ENCODE data around the gene ZNF367. TPM values are rescaled to one million over a fixed set of nuclear protein-coding genes. Genes with fewer than 3 reads are reported as not detected.

The ZNF367 gene
- total RNA-seq, 5 donors from 2014 or later (not counting 1 experiment from before 2014, with no cell fraction given) = 3.7 to 6.2 (median 5.8) TPM

GRCh38 chr9:96450613-96451528, 32.7 kb upstream of the ZNF367 start:
- no peaks in the 10 kb centered on the region for H3K36me3 Mint-ChIP-seq
- Histone ChIP-seq H3K27me3 (replicated peaks in 1 of 2; ENCODE audit: control insufficient read depth in 2 of 2, extremely low read depth in 1 of 2, insufficient read depth in 2 of 2, low read length in 1 of 2) (no peaks in the 10 kb centered on the region), H3K36me3 (ENCODE audit: control insufficient read depth in 2 of 2, extremely low read depth in 1 of 2, insufficient read depth in 1 of 2, low read length in 1 of 2) (no peaks in the 10 kb centered on the region), H3K4me3 (ENCODE audit: control insufficient read depth in 1 of 2, extremely low read depth in 1 of 2, low read length in 1 of 2) (peak overlapping the region; percentile 71 to 89), H3K4me1 (ENCODE audit: control insufficient read depth in 1 of 2, extremely low read depth in 1 of 2, insufficient read depth in 2 of 2, low read length in 2 of 2) (peaks cover 0 to 16% of the 10 kb centered on the region in 2 experiments), H3K9me3 (no peaks in the 10 kb centered on the region), H3K27ac (ENCODE audit: low read length) (peak overlapping the region; percentile 47)
- peaks cover 28 to 35% (median 29%) of the 10 kb centered on the region in 3 donors for H3K4me1 Mint-ChIP-seq
- no peaks in the 10 kb centered on the region for H3K9me3 Mint-ChIP-seq
- H3K4me3 Mint-ChIP-seq = peak overlapping the region; percentile 91 to 94 (median 94)
- WGBS (ENCODE audit: insufficient coverage) = 1% methylated on average over 52 of the region's 63 CpGs
- peak overlapping the region; percentile 88 to 93 for H3K27ac Mint-ChIP-seq
- ChIA-PET CTCF (interaction anchor here in 1 of 2 donors (1.0 to 1.3 kb wide), 3 partner anchors 9 to 203 kb away, joined by 3 to 4 read pairs (median 3); no protein-coding TSS in a partner anchor), POLR2A (interaction anchor here in 1 of 2 donors (0.5 to 0.7 kb wide), 4 partner anchors 32 to 205 kb away, joined by 3 to 10 read pairs (median 4); partner anchors contain the start of gene PRXL2C)
- peaks cover 0 to 4% of the 10 kb centered on the region in 2 donors for H3K27me3 Mint-ChIP-seq
- ATAC-seq (replicated peaks in 1 of 4) (peak in 1 of 4 experiments; percentile 46), DNase-seq (peak; percentile 22 to 79 (median 62))

- Histone ChIP-seq H3K27ac (ENCODE audit: low read length) (peak within 1 kb of the TSS; percentile 47), H3K4me1 (ENCODE audit: control insufficient read depth in 1 of 2, extremely low read depth in 1 of 2, insufficient read depth in 2 of 2, low read length in 2 of 2) (peaks cover 0 to 16% of the 10 kb centered on the region in 2 experiments), H3K9me3 (no peaks in the 10 kb centered on the region), H3K36me3 (ENCODE audit: control insufficient read depth in 2 of 2, extremely low read depth in 1 of 2, insufficient read depth in 1 of 2, low read length in 1 of 2) (no peaks in the 10 kb centered on the region), H3K27me3 (replicated peaks in 1 of 2; ENCODE audit: control insufficient read depth in 2 of 2, extremely low read depth in 1 of 2, insufficient read depth in 2 of 2, low read length in 1 of 2) (no peaks in the 10 kb centered on the region), H3K4me3 (ENCODE audit: control insufficient read depth in 1 of 2, extremely low read depth in 1 of 2, low read length in 1 of 2) (peak within 1 kb of the TSS; percentile 71 to 89)
- peak within 1 kb of the TSS; percentile 91 to 94 (median 94) for H3K4me3 Mint-ChIP-seq
- under 1% methylated on average over 108 of the region's 108 CpGs for WGBS (ENCODE audit: insufficient coverage)
- peaks cover 0 to 4% of the 10 kb centered on the region in 2 donors for H3K27me3 Mint-ChIP-seq
- CTCF ChIA-PET = interaction anchor here (0.6 to 1.8 kb wide), 7 partner anchors 8 to 204 kb away, joined by 3 to 6 read pairs (median 3); no protein-coding TSS in a partner anchor
- POLR2A ChIA-PET = interaction anchor here (0.7 to 1.0 kb wide), 6 partner anchors 9 to 34 kb away, joined by 3 to 4 read pairs (median 3); no protein-coding TSS in a partner anchor
- no peaks in the 10 kb centered on the region for H3K36me3 Mint-ChIP-seq
- H3K27ac Mint-ChIP-seq = peak within 1 kb of the TSS; percentile 77 to 84
- ATAC-seq (replicated peaks in 1 of 4) (peak; percentile 92 to 98 (median 95)), DNase-seq (peak; percentile 86 to 97 (median 93))
- H3K9me3 Mint-ChIP-seq = no peaks in the 10 kb centered on the region
- H3K4me1 Mint-ChIP-seq = peaks cover 28 to 35% (median 29%) of the 10 kb centered on the region in 3 donors
Observed at GRCh38 chr9:96449845-96450612, 31.9 kb upstream of the ZNF367 start, which contains the start of gene HABP4. Gene HABP4, plus strand, starts transcription at chr9:96450169. Its CDS starts 111 bp downstream, at chr9:96450280.

- H3K4me1 Mint-ChIP-seq = peaks cover 28 to 35% (median 29%) of the 10 kb centered on the region in 3 donors
- Histone ChIP-seq H3K4me3 (ENCODE audit: control insufficient read depth in 1 of 2, extremely low read depth in 1 of 2, low read length in 1 of 2) (peak overlapping the region; percentile 55 to 71), H3K27me3 (replicated peaks in 1 of 2; ENCODE audit: control insufficient read depth in 2 of 2, extremely low read depth in 1 of 2, insufficient read depth in 2 of 2, low read length in 1 of 2) (no peaks in the 10 kb centered on the region), H3K4me1 (ENCODE audit: control insufficient read depth in 1 of 2, extremely low read depth in 1 of 2, insufficient read depth in 2 of 2, low read length in 2 of 2) (peaks cover 0 to 16% of the 10 kb centered on the region in 2 experiments), H3K36me3 (ENCODE audit: control insufficient read depth in 2 of 2, extremely low read depth in 1 of 2, insufficient read depth in 1 of 2, low read length in 1 of 2) (no peaks in the 10 kb centered on the region), H3K27ac (ENCODE audit: low read length) (no peak overlapping the region), H3K9me3 (no peaks in the 10 kb centered on the region)
- POLR2A ChIA-PET = interaction anchor here (0.7 to 1.0 kb wide), 6 partner anchors 10 to 33 kb away, joined by 3 to 4 read pairs (median 3); no protein-coding TSS in a partner anchor
- 1% methylated on average over 7 of the region's 7 CpGs for WGBS (ENCODE audit: insufficient coverage)
- CTCF ChIA-PET = interaction anchor here (0.6 to 1.8 kb wide), 6 partner anchors 8 to 205 kb away, joined by 3 to 6 read pairs (median 4); no protein-coding TSS in a partner anchor
- DNase-seq (peak in 2 of 35 experiments; percentile 2 to 3), ATAC-seq (replicated peaks in 1 of 4) (peak in 2 of 4 experiments; percentile 18 to 21)
- no peaks in the 10 kb centered on the region for H3K36me3 Mint-ChIP-seq
- H3K27ac Mint-ChIP-seq = peak overlapping the region; percentile 62 to 77
- peaks cover 0 to 4% of the 10 kb centered on the region in 2 donors for H3K27me3 Mint-ChIP-seq
- H3K9me3 Mint-ChIP-seq = no peaks in the 10 kb centered on the region
- H3K4me3 Mint-ChIP-seq = peak overlapping the region; percentile 71 to 91 (median 76)
Observed at GRCh38 chr9:96449523-96449844, 31.3 kb upstream of the ZNF367 start.

- 98% methylated on average over 5 of the region's 11 CpGs for WGBS (ENCODE audit: insufficient coverage)
- no peak overlapping the region for H3K27ac ChIP-seq (ENCODE audit: low read length)
- CTCF ChIA-PET = interaction anchor here in 1 of 2 donors (1.5 to 1.8 kb wide), 2 partner anchors 30 to 206 kb away, joined by 4 to 6 read pairs; no protein-coding TSS in a partner anchor
- DNase-seq (no peak), ATAC-seq (replicated peaks in 1 of 4) (no peak)
- peaks cover 24 to 31% (median 25%) of the 10 kb centered on the region in 3 donors for H3K4me1 Mint-ChIP-seq
- POLR2A ChIA-PET = no interaction called here
- no peaks in the 10 kb centered on the region for H3K27me3 ChIP-seq (replicated peaks in 1 of 2; ENCODE audit: control insufficient read depth in 2 of 2, extremely low read depth in 1 of 2, insufficient read depth in 2 of 2, low read length in 1 of 2)
- peaks cover 0 to 16% of the 10 kb centered on the region in 2 experiments for H3K4me1 ChIP-seq (ENCODE audit: control insufficient read depth in 1 of 2, extremely low read depth in 1 of 2, insufficient read depth in 2 of 2, low read length in 2 of 2)
- no peaks in the 10 kb centered on the region for H3K36me3 ChIP-seq (ENCODE audit: control insufficient read depth in 2 of 2, extremely low read depth in 1 of 2, insufficient read depth in 1 of 2, low read length in 1 of 2)
- H3K27me3 Mint-ChIP-seq = peaks cover 0 to 4% of the 10 kb centered on the region in 2 donors
- H3K36me3 Mint-ChIP-seq = no peaks in the 10 kb centered on the region
- peak overlapping the region; percentile 71 to 91 (median 76) for H3K4me3 Mint-ChIP-seq
- no peak overlapping the region for H3K4me3 ChIP-seq (ENCODE audit: control insufficient read depth in 1 of 2, extremely low read depth in 1 of 2, low read length in 1 of 2)
- no peaks in the 10 kb centered on the region for H3K9me3 Mint-ChIP-seq
- H3K27ac Mint-ChIP-seq = no peak overlapping the region
- no peaks in the 10 kb centered on the region for H3K9me3 ChIP-seq
Observed at GRCh38 chr9:96448546-96449170, 30.5 kb upstream of the ZNF367 start.

GRCh38 chr9:96447406-96447805, 29.2 kb upstream of the ZNF367 start:
- ChIA-PET POLR2A (no interaction called here), CTCF (no interaction called here)
- peaks cover 18 to 25% (median 18%) of the 10 kb centered on the region in 3 donors for H3K4me1 Mint-ChIP-seq

More at GRCh38 chr9:96447406-96447805, 29.2 kb upstream of the ZNF367 start:
- H3K27ac ChIP-seq (ENCODE audit: low read length) = no peak overlapping the region
- Mint-ChIP-seq H3K4me3 (no peak overlapping the region), H3K27ac (no peak overlapping the region), H3K9me3 (no peaks in the 10 kb centered on the region), H3K27me3 (peaks cover 0 to 4% of the 10 kb centered on the region in 2 donors), H3K36me3 (no peaks in the 10 kb centered on the region)
- H3K4me1 ChIP-seq (ENCODE audit: control insufficient read depth in 1 of 2, extremely low read depth in 1 of 2, insufficient read depth in 2 of 2, low read length in 2 of 2) = peaks cover 0 to 16% of the 10 kb centered on the region in 2 experiments
- no peaks in the 10 kb centered on the region for H3K27me3 ChIP-seq (replicated peaks in 1 of 2; ENCODE audit: control insufficient read depth in 2 of 2, extremely low read depth in 1 of 2, insufficient read depth in 2 of 2, low read length in 1 of 2)
- DNase-seq (no peak), ATAC-seq (replicated peaks in 1 of 4) (no peak)
- H3K4me3 ChIP-seq (ENCODE audit: control insufficient read depth in 1 of 2, extremely low read depth in 1 of 2, low read length in 1 of 2) = no peak overlapping the region
- no peaks in the 10 kb centered on the region for H3K36me3 ChIP-seq (ENCODE audit: control insufficient read depth in 2 of 2, extremely low read depth in 1 of 2, insufficient read depth in 1 of 2, low read length in 1 of 2)
- 50% methylated on average over 2 of the region's 3 CpGs for WGBS (ENCODE audit: insufficient coverage)
- H3K9me3 ChIP-seq = no peaks in the 10 kb centered on the region
